Measurements from ENCODE around the gene TRAM2. TPM values are rescaled to one million over a fixed set of nuclear protein-coding genes. Genes with fewer than 3 reads are reported as not detected.
A peak's percentile ranks its signal among the peaks of the same experiment; 100 is the strongest.

The TRAM2 gene
- total and polyA plus RNA-seq, 2 donors (not counting 3 experiments of a cell fraction or from before 2014, with no cell fraction given) = 85.7 to 98.6 TPM

DNA sequence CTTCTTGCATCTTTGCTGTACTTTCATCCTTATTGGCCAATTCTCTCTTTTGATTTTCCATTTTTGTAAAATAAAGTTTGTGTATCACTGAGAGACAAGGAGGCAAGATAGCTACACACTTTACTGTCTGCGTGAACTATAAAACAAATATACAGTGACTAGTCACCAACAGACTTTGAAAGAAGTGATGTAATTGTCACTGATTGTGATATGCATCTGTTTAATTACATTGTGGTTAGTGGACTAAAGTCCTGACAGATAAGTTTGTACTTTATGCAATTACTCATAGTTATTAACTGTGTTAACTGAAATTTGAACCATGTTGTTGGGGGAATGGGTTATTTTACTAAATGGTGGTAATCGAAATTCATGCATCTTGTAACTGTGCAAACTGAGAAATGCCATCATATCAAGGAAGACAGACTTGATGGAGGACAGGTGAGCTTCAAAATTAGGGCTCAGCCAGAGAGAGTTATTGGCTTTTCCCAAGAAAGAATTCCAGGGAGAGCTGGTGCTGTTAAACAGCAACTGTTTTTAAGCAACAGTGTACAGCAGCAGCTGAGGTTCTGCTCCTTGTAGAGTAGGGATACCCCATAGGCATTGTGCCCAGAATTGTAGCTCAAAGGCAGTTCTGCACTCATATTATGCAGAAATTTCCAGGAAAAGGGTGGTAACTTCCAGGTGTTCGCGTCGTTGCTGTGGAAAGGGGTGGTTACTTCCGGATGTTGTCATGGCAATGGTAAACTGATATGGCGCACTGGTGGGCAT lies 93.8 kb downstream of the TRAM2 start:
- FAIRE-seq (peak; percentile 31), DNase-seq (ENCODE audit: low read depth, low spot score) (no peak)
- Histone ChIP-seq H3K27ac (ENCODE audit: insufficient read depth, low read depth, low read length) (no peak overlapping the region), H3K36me3 (ENCODE audit: control insufficient read depth in 2 of 2, extremely low read depth in 1 of 2, insufficient read depth in 2 of 2, low read length in 2 of 2) (no peaks in the 10 kb centered on the region), H4K20me1 (replicated peaks; ENCODE audit: control insufficient read depth, extremely low read depth, insufficient read depth, low read length) (no peaks in the 10 kb centered on the region), H3K4me2 (ENCODE audit: insufficient read depth, low read length) (no peak overlapping the region), H3K4me1 (ENCODE audit: control insufficient read depth, extremely low read depth, insufficient read depth, low read length) (peaks cover 2% of the 10 kb centered on the region), H2AFZ (ENCODE audit: low read depth, low read length) (no peak overlapping the region), H3K27me3 (ENCODE audit: control insufficient read depth in 2 of 2, insufficient read depth in 2 of 2, low read length in 2 of 2) (no peaks in the 10 kb centered on the region), H3K9me3 (replicated peaks; ENCODE audit: control insufficient read depth, insufficient read depth, low read length) (no peaks in the 10 kb centered on the region), H3K9ac (replicated peaks; ENCODE audit: extremely low read depth, insufficient read depth, low read length) (no peak overlapping the region), H3K4me3 (replicated peaks in 1 of 3; ENCODE audit: insufficient read depth in 1 of 3, low read depth in 1 of 3, low read length in 3 of 3) (no peak overlapping the region), H3K79me2 (ENCODE audit: control insufficient read depth, insufficient read depth, low read length) (no peaks in the 10 kb centered on the region), H3K9me1 (replicated peaks; ENCODE audit: control insufficient read depth, extremely low read depth, insufficient read depth, low read length) (no peaks in the 10 kb centered on the region)
- no TSS peak for BruUV-seq (replicated peaks)
- intact Hi-C loops (cut with micrococcal nuclease) (no loop called here), dilution Hi-C loops (cut with MboI; ENCODE audit: extremely low pct_ligation_motif_present, low sequenced_read_pairs) (no loop called here)
- TF ChIP-seq FOS (IDR thresholded peaks at IDR 0.05; ENCODE audit: borderline replicate concordance, insufficient read depth, low read length) (no peak), GATA2 (IDR thresholded peaks at IDR 0.05; ENCODE audit: insufficient read depth, insufficient read length, low read depth, low read length) (peak; percentile 50)
- ChIA-PET POLR2A (interaction anchor here (0.6 kb wide), 1 partner anchor 11 kb away, joined by 3 read pairs; no protein-coding TSS in a partner anchor), CTCF (interaction anchor here (0.8 to 3.1 kb wide), 4 partner anchors 15 to 75 kb away, joined by 3 to 11 read pairs (median 4); no protein-coding TSS in a partner anchor)

DNA sequence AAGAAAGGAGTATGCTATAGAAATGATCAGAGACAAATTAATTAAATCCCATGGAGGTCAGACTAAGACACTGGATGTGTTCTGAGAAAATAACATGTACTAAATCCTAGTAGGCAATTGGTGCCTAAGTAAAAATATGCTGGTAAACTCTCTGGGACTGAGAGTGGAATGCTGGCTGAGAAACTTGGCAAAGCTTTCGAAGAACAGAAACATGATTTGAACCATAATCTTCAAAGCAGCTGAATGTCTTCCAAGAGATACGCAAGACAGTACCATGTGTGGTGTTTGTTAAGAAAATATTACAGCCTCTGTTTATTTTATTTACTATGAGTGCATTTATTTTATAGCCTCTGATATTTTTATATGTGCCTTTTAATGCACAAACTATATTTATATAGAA lies 101.6 kb downstream of the TRAM2 start:
- H3K4me3 ChIP-seq (replicated peaks in 1 of 3; ENCODE audit: insufficient read depth in 1 of 3, low read depth in 1 of 3, low read length in 3 of 3) = no peak overlapping the region
- TF ChIP-seq, protein P1, sequence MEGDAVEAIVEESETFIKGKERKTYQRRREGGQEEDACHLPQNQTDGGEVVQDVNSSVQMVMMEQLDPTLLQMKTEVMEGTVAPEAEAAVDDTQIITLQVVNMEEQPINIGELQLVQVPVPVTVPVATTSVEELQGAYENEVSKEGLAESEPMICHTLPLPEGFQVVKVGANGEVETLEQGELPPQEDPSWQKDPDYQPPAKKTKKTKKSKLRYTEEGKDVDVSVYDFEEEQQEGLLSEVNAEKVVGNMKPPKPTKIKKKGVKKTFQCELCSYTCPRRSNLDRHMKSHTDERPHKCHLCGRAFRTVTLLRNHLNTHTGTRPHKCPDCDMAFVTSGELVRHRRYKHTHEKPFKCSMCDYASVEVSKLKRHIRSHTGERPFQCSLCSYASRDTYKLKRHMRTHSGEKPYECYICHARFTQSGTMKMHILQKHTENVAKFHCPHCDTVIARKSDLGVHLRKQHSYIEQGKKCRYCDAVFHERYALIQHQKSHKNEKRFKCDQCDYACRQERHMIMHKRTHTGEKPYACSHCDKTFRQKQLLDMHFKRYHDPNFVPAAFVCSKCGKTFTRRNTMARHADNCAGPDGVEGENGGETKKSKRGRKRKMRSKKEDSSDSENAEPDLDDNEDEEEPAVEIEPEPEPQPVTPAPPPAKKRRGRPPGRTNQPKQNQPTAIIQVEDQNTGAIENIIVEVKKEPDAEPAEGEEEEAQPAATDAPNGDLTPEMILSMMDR (IDR thresholded peaks at IDR 0.05; ENCODE audit: extremely low read depth in 1 of 2, insufficient read depth in 1 of 2, low read depth in 1 of 2, low read length in 2 of 2) = no peak
- TF ChIP-seq GATA2 (IDR thresholded peaks at IDR 0.05; ENCODE audit: insufficient read depth, insufficient read length, low read depth, low read length) (no peak), MYC (IDR thresholded peaks at IDR 0.05; ENCODE audit: low read depth, low read length) (no peak), POLR2AphosphoS5 (IDR thresholded peaks at IDR 0.05; ENCODE audit: insufficient read depth, low read depth, low read length) (no peak), FOS (IDR thresholded peaks at IDR 0.05; ENCODE audit: borderline replicate concordance, insufficient read depth, low read length) (no peak), POLR2A (IDR thresholded peaks at IDR 0.05; ENCODE audit: low read depth, low read length) (no peak), EZH2 (IDR thresholded peaks at IDR 0.05; ENCODE audit: borderline replicate concordance, low read depth, low read length, severe bottlenecking) (no peak), JUN (IDR thresholded peaks at IDR 0.05; ENCODE audit: borderline replicate concordance, insufficient read depth, insufficient read length, low read depth) (no peak)
- TF ChIP-seq, protein P2, sequence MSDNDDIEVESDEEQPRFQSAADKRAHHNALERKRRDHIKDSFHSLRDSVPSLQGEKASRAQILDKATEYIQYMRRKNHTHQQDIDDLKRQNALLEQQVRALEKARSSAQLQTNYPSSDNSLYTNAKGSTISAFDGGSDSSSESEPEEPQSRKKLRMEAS (IDR thresholded peaks at IDR 0.05; ENCODE audit: insufficient read depth, insufficient read length) = no peak
- POLR2A ChIA-PET = no interaction called here
- no peak overlapping the region for H3K9ac ChIP-seq (replicated peaks; ENCODE audit: extremely low read depth, insufficient read depth, low read length)
- H2AFZ ChIP-seq (ENCODE audit: low read depth, low read length) = no peak overlapping the region
- DNase-seq (ENCODE audit: low read depth, low spot score) = no peak
- no peak overlapping the region for H3K27ac ChIP-seq (ENCODE audit: insufficient read depth, low read depth, low read length)
- dilution Hi-C loops (cut with MboI; ENCODE audit: extremely low pct_ligation_motif_present, low sequenced_read_pairs) = no loop called here
- no peaks in the 10 kb centered on the region for H3K9me3 ChIP-seq (replicated peaks; ENCODE audit: control insufficient read depth, insufficient read depth, low read length)
- H4K20me1 ChIP-seq (replicated peaks; ENCODE audit: control insufficient read depth, extremely low read depth, insufficient read depth, low read length) = no peaks in the 10 kb centered on the region
- CTCF ChIA-PET = no interaction called here
- intact Hi-C loops (cut with micrococcal nuclease) = no loop called here
- H3K79me2 ChIP-seq (ENCODE audit: control insufficient read depth, insufficient read depth, low read length) = no peaks in the 10 kb centered on the region
- H3K9me1 ChIP-seq (replicated peaks; ENCODE audit: control insufficient read depth, extremely low read depth, insufficient read depth, low read length) = no peaks in the 10 kb centered on the region
- no TSS peak for BruUV-seq (replicated peaks)
- H3K4me2 ChIP-seq (ENCODE audit: insufficient read depth, low read length) = no peak overlapping the region
- H3K27me3 ChIP-seq (ENCODE audit: control insufficient read depth in 2 of 2, insufficient read depth in 2 of 2, low read length in 2 of 2) = no peaks in the 10 kb centered on the region
- no peaks in the 10 kb centered on the region for H3K4me1 ChIP-seq (ENCODE audit: control insufficient read depth, extremely low read depth, insufficient read depth, low read length)
- no peaks in the 10 kb centered on the region for H3K36me3 ChIP-seq (ENCODE audit: control insufficient read depth in 2 of 2, extremely low read depth in 1 of 2, insufficient read depth in 2 of 2, low read length in 2 of 2)
- FAIRE-seq = no peak

Data from endothelial cell of umbilical vein (primary cell).